Large intestine (tissue), 3 donors: Measurements from ENCODE around the gene CAPN3. TPM values are rescaled to one million over a fixed set of nuclear protein-coding genes. Genes with fewer than 3 reads are reported as not detected.
"Not testable (repeated sequence)": the region's sequence is repeated elsewhere in the genome, so short reads cannot be mapped to it uniquely, and the experiment has no call there.

ENCODE experiments used
- DNase-seq, 2 donors: peaks; one replicate each; pipeline versions ENCODE4 v3.0.0 to v3.0.0-alpha.2; 2013
- H3K27ac ChIP-seq: one replicate; pipeline ENCODE4 v1.5.1; 2013; ENCODE audit warnings: low read length
- H3K27me3 ChIP-seq: 2 replicates; pipeline ENCODE4 v1.6.1; 2013; ENCODE audit warnings: low read length; ENCODE audit not compliant: control insufficient read depth, insufficient read depth
- H3K36me3 ChIP-seq: 2 replicates; pipeline ENCODE4 v1.6.1; 2013; ENCODE audit warnings: low read length; ENCODE audit not compliant: control insufficient read depth, insufficient read depth
- H3K4me1 ChIP-seq: one replicate; pipeline ENCODE4 v1.6.1; 2013; ENCODE audit warnings: low read length; ENCODE audit not compliant: control insufficient read depth, insufficient read depth
- H3K4me3 ChIP-seq: one replicate; pipeline ENCODE4 v1.5.1; 2013; ENCODE audit warnings: low read length
- H3K9me3 ChIP-seq: one replicate; pipeline ENCODE4 v1.6.1; 2013; ENCODE audit warnings: mild to moderate bottlenecking, low read depth, low read length, moderate library complexity; ENCODE audit not compliant: control insufficient read depth
- WGBS: methylation state at CpG from one replicate; pipeline ENCODE4 v1.1.5; 2013; ENCODE audit warnings: low lambda C conversion rate; ENCODE audit not compliant: insufficient coverage; 5-methylcytosine and 5-hydroxymethylcytosine counted together
- polyA plus RNA-seq: library from polyadenylated mRNA; unstranded; fragments of 120-200 nt; gene quantifications from one replicate; pipeline ENCODE4 v1.2.1, GENCODE V29; 2013

Gene CAPN3
- polyA plus RNA-seq, 1 donor, result 229 TPM

DNA sequence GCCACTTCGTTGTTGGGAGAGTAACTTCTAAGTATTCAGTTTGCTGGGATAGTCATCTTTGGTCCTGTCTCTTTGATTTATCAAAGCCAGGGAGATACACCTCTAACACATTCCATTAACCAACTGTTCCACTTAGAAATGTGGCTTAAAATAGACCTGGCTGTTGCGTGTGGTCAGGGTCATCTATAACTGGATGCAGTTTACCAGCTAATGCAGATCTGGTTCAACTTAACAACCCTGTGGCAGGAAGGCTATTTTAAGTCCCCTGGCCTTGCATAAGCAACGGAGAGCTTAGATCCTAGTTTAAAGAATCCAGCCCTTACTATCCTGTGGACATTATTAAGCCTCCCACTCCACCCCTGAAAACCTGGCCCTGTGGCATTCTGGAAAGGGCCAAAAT, 28.1 kb upstream of the CAPN3 start:
- DNase-seq, result no peak
- Histone ChIP-seq H3K4me1 (no peaks in the 10 kb centered on the region), H3K27me3 (no peaks in the 10 kb centered on the region), H3K36me3 (peaks cover 16% of the 10 kb centered on the region), H3K4me3 (no peak overlapping the region), H3K9me3 (no peaks in the 10 kb centered on the region), H3K27ac (no peak overlapping the region)
- no CpG with 5 or more reads among the region's 3 CpGs for WGBS

DNA sequence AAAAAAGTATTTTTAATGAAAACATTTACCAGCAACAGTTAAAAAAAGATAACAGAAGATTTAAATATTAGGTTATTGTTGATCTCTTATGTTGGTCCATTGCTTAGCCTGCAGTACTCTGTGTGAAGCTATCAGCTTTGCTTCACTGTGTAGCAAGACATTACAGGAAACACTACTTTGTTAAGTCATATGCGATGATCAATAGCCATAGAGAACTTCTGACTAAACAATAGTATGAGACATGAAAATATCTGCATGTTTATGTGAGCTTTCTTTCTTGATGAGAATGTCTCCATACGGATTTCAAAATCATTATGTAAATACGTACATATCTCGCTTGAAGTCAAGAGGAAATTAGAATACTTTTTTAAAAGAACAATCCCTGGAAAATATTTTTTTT, 27.0 kb upstream of the CAPN3 start:
- Histone ChIP-seq H3K9me3 (no peaks in the 10 kb centered on the region), H3K27me3 (no peaks in the 10 kb centered on the region), H3K36me3 (peaks cover 11% of the 10 kb centered on the region), H3K4me1 (no peaks in the 10 kb centered on the region), H3K27ac (no peak overlapping the region), H3K4me3 (no peak overlapping the region)
- no peak for DNase-seq
- WGBS, result 100% methylated on average over 2 of the region's 4 CpGs

DNA sequence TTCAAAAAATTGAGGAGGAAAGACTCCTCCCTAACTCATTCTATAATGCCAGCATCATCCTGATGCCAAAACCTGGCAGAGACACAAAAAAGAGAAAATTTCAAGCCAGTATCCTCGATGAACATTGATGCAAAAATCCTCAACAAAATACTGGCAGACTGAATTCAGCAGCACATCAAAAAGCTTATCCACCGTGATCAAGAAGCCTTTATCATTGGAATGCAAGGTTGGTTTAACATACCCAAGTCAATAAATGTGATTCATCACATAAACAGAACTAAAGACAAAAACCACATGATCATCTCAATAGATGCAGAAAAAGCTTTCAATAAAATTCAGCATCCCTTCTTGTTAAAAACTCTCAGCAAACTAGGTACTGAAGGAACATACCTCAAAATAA, 24.2 kb upstream of the CAPN3 start:
- no peaks in the 10 kb centered on the region for H3K4me1 ChIP-seq
- DNase-seq, result no peak
- H3K27ac ChIP-seq, result no peak overlapping the region
- no peak overlapping the region for H3K4me3 ChIP-seq
- H3K9me3 ChIP-seq, result no peaks in the 10 kb centered on the region
- H3K27me3 ChIP-seq, result no peaks in the 10 kb centered on the region
- WGBS, result no CpG with 5 or more reads among the region's 2 CpGs
- no peaks in the 10 kb centered on the region for H3K36me3 ChIP-seq

DNA sequence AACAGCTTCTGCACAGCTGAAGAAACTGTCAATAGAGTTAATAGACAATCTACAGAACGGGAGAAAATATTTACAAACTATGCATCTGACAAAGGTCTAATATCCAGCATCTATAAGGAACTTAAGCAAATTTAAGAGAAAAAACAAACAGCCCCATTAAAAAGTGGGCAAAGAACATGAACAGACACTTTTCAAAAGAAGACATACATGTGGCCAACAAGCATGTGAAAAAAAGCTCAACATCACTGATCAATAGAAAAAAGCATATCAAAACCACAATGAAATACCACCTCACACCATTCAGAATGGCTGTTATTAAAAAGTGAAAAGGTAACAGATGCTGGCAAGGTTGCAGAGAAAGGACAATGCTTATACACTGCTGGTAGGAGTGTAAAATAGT, 22.7 kb upstream of the CAPN3 start:
- H3K9me3 ChIP-seq, H3K36me3 ChIP-seq, DNase-seq, H3K4me3 ChIP-seq, H3K27me3 ChIP-seq, H3K4me1 ChIP-seq, H3K27ac ChIP-seq: not testable (repeated sequence)
- 88% methylated on average over 1 of the region's 1 CpG for WGBS

DNA sequence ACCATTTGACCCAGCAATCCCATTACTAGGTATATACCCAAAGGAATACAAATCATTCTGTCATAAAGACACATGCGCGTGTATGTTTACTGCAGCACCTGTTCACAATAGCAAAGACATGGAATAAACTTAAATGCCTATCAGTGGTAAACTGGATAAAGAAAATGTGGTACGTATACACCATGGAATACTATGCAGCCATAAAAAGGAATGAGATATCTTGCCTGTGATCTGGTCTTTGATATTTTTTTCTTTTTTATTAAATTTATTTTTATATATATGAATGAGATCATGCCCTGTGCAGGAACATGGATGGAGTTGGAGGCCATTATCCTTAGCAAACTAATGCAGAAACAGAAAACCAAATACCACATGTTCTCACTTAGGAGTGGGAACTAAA, 22.2 kb upstream of the CAPN3 start:
- not testable (repeated sequence) for H3K4me1 ChIP-seq, H3K36me3 ChIP-seq, H3K4me3 ChIP-seq, H3K27me3 ChIP-seq, H3K9me3 ChIP-seq, H3K27ac ChIP-seq, DNase-seq
- WGBS, result 100% methylated on average over 2 of the region's 3 CpGs

DNA sequence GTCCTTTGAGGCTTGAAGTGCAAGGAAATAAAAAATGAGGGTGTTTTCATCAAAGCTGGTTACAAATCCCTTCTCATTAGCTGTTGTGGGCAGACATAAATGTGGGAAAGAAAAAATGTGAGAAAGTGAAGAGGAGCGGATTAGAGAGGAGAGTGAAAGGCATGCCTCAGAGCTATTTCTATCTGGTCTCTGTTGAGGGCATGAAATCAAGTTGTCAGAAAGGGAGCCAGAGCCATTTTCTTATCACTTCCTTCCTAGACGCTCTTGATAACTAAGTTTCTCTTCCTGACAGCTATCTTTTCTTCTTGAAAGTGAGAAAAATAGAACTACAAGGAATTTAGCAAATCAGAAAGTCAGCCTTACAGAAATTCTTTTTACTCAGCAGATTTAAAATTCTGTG, 20.8 kb upstream of the CAPN3 start:
- WGBS, result 17% methylated on average over 1 of the region's 2 CpGs
- no peak overlapping the region for H3K4me3 ChIP-seq
- H3K4me1 ChIP-seq, result no peaks in the 10 kb centered on the region
- H3K27me3 ChIP-seq, result no peaks in the 10 kb centered on the region
- H3K9me3 ChIP-seq, result no peaks in the 10 kb centered on the region
- peaks cover 9% of the 10 kb centered on the region for H3K36me3 ChIP-seq
- DNase-seq, result no peak
- no peak overlapping the region for H3K27ac ChIP-seq

DNA sequence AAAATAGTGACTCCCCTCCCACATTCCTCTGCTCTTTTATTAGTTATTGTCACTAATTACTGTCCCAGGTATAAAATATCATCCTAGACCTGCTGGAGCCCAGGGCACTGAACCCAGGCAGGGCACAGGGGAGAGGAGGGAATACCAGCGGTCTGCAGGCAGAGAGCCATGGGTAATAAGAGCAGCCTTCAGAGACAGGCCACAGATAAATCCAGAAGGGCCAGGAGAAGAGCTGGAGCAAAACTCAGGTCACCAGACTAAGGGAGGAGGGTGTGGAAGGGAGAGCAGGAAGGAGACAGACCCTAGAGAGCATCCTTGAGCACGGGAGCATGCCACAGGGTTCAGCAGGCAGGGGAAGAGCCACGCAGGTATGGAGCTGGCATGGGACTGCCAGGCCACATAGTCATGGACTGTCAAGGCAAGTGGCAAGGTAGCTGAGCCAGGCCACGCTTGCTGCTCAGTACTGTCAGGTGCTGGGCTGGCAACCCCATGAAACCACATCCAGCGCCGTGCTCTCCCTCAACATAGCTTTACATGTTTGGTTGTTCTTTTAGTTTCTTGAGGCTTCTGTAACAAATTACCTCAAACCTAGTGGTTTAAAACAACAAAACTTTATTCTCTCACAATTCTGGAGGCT, 15.6 kb upstream of the CAPN3 start:
- no peak for DNase-seq
- Histone ChIP-seq H3K4me1 (no peaks in the 10 kb centered on the region), H3K9me3 (no peaks in the 10 kb centered on the region), H3K36me3 (peaks cover 39% of the 10 kb centered on the region), H3K4me3 (no peak overlapping the region), H3K27ac (no peak overlapping the region), H3K27me3 (no peaks in the 10 kb centered on the region)
- WGBS, result no CpG with 5 or more reads among the region's 6 CpGs

DNA sequence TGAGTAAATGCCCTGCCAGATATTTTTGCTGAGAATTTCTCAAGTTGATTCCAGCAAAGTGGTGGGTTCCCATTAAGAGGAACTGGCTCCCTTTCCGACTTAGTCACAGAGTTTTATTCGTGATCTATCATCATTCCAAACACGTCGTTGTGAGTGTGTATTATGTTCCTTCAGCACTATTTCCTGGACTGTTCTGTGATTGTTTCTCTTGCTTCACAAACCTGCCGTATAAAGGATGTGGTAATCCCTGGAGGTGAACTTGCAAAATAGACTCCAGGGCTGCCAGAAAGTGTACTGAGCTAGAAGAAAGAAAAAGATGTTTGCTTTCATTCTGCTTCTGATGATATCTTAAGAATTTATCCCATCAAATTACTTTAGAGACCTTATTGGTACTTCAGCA, 14.5 kb upstream of the CAPN3 start:
- H3K27me3 ChIP-seq, result no peaks in the 10 kb centered on the region
- no CpG with 5 or more reads among the region's 5 CpGs for WGBS
- no peak overlapping the region for H3K27ac ChIP-seq
- H3K9me3 ChIP-seq, result no peaks in the 10 kb centered on the region
- no peaks in the 10 kb centered on the region for H3K4me1 ChIP-seq
- DNase-seq, result no peak
- no peak overlapping the region for H3K4me3 ChIP-seq
- H3K36me3 ChIP-seq, result peaks cover 43% of the 10 kb centered on the region

DNA sequence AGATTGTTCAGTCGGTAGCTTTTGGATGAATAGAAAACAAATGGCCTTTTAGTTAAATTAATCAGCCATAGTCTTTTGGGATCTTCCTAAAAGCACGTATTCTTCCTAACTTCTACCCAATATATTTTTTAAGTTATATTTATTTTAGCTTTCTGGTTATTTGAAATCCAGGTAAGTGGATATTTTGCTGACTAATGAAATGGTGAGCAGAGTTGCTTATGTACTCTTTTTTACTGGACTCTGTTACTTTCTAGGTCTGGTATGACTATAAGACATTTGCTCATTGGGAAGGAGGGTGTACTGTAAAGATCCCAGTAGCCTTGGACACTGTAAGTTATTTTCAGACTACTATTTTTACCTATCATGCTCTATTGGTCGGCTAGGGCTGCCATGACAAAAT, 13.8 kb upstream of the CAPN3 start:
- Histone ChIP-seq H3K4me1 (no peaks in the 10 kb centered on the region), H3K36me3 (peaks cover 43% of the 10 kb centered on the region), H3K9me3 (no peaks in the 10 kb centered on the region), H3K27me3 (no peaks in the 10 kb centered on the region), H3K4me3 (no peak overlapping the region), H3K27ac (no peak overlapping the region)
- no CpG with 5 or more reads among the region's 3 CpGs for WGBS
- DNase-seq, result no peak

DNA sequence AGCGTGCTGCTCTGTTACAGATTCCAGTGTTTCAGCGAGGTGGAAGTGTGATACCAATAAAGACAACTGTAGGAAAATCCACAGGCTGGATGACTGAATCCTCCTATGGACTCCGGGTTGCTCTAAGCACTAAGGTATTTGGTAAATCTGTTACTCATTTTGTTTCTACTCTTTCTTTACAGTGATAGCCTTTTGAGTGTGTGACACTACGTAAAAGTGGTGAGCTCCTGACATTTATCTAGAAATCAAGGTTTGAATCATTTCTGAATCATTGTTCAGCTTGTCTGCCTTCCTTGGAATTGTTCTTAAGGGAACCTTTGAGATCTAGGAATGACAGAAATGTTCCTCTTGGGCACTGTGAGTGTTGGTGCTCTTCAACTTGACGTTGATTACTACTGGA, 11.2 kb upstream of the CAPN3 start:
- Histone ChIP-seq H3K27ac (no peak overlapping the region), H3K4me3 (no peak overlapping the region), H3K27me3 (no peaks in the 10 kb centered on the region), H3K9me3 (no peaks in the 10 kb centered on the region), H3K36me3 (peaks cover 51% of the 10 kb centered on the region), H3K4me1 (no peaks in the 10 kb centered on the region)
- 100% methylated on average over 1 of the region's 5 CpGs for WGBS
- no peak for DNase-seq

DNA sequence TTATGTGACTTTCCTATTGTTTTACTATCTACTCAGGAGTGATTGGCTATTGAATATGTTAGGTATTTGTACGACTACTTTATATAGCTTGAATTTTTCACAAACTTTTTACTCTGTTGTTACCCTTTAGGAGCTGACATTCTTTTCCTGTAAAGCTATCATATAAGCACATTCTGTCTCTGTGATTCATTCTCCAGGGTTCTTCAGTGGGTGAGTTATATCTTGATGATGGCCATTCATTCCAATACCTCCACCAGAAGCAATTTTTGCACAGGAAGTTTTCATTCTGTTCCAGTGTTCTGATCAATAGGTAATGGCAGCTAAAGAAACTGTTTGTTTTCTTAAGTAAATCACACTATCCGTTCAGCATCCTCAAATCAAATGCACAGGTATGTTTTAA, 10.1 kb upstream of the CAPN3 start:
- no peaks in the 10 kb centered on the region for H3K9me3 ChIP-seq
- H3K4me1 ChIP-seq, result no peaks in the 10 kb centered on the region
- H3K27ac ChIP-seq, result no peak overlapping the region
- 88% methylated on average over 1 of the region's 2 CpGs for WGBS
- H3K36me3 ChIP-seq, result peaks cover 49% of the 10 kb centered on the region
- no peak overlapping the region for H3K4me3 ChIP-seq
- DNase-seq, result no peak
- no peaks in the 10 kb centered on the region for H3K27me3 ChIP-seq
